HEK293T (cell line): Measurements from ENCODE around the gene AOPEP.

Experiments used
- CTCF ChIA-PET: fragments of 350-600 bp; formaldehyde crosslinking; extraction: SDS; loops from one replicate; lab custom pipeline; 2021; ENCODE audit warnings: antibody characterized with exemption, inconsistent platforms; lab: Yijun Ruan, JAX
- POLR2A ChIA-PET: fragments of 350-600 bp; formaldehyde crosslinking; extraction: SDS; loops from one replicate; lab custom pipeline; 2020; ENCODE audit warnings: antibody characterized with exemption, inconsistent platforms; lab: Yijun Ruan, JAX
- DNase-seq: peaks from one replicate; pipeline ENCODE4 v3.0.0; 2012; ENCODE audit warnings: mixed read lengths; ENCODE audit errors: extremely low spot score
- ARNT ChIP-seq: fragments of 450-650 bp; IDR thresholded peaks from 2 replicates; pipeline ENCODE4 v1.6.1; 2017; ENCODE audit warnings: mild to moderate bottlenecking
- BHLHE40 ChIP-seq: fragments of 450-650 bp; IDR thresholded peaks from 2 replicates; pipeline ENCODE4 v1.6.1; 2016; ENCODE audit warnings: mild to moderate bottlenecking, moderate library complexity, borderline replicate concordance
- CTBP1 ChIP-seq: fragments of 450-650 bp; IDR thresholded peaks from 2 replicates; pipeline ENCODE4 v1.6.1; 2016; ENCODE audit warnings: borderline replicate concordance
- ELF4 ChIP-seq: fragments of 450-650 bp; IDR thresholded peaks from 2 replicates; pipeline ENCODE4 v1.6.1; 2017; ENCODE audit warnings: antibody characterized with exemption
- FOXA1 ChIP-seq: fragments of 450-650 bp; IDR thresholded peaks from 2 replicates; pipeline ENCODE4 v1.6.1; 2016; ENCODE audit warnings: mild to moderate bottlenecking
- FOXK2 ChIP-seq: fragments of 450-650 bp; IDR thresholded peaks from 2 replicates; pipeline ENCODE4 v1.6.1; 2016; ENCODE audit warnings: mild to moderate bottlenecking
- FOXM1 ChIP-seq: fragments of 450-650 bp; IDR thresholded peaks from 2 replicates; pipeline ENCODE4 v1.6.1; 2017; ENCODE audit warnings: mild to moderate bottlenecking, borderline replicate concordance
- HDGF ChIP-seq: fragments of 450-650 bp; IDR thresholded peaks from 2 replicates; pipeline ENCODE4 v1.6.1; 2017; ENCODE audit warnings: antibody characterized with exemption, borderline replicate concordance
- L3MBTL2 ChIP-seq: fragments of 450-650 bp; conservative IDR thresholded peaks from 2 replicates; pipeline ENCODE4 v1.6.1; 2016; ENCODE audit warnings: mild to moderate bottlenecking
- LEF1 ChIP-seq: fragments of 450-650 bp; IDR thresholded peaks from 2 replicates; pipeline ENCODE4 v1.6.1; 2017; ENCODE audit warnings: mild to moderate bottlenecking, borderline replicate concordance
- NFRKB ChIP-seq: fragments of 450-650 bp; IDR thresholded peaks from 2 replicates; pipeline ENCODE4 v1.6.1; 2016; ENCODE audit warnings: mild to moderate bottlenecking, moderate library complexity
- SP1 ChIP-seq: fragments of 450-650 bp; IDR thresholded peaks from 2 replicates; pipeline ENCODE4 v1.6.1; 2017
- SUZ12 ChIP-seq: fragments of 450-650 bp; IDR thresholded peaks from 2 replicates; pipeline ENCODE4 v1.6.1; 2016; ENCODE audit warnings: mild to moderate bottlenecking
- TARDBP ChIP-seq: fragments of 450-650 bp; IDR thresholded peaks from 2 replicates; pipeline ENCODE4 v1.6.1; 2016
- ZNF384 ChIP-seq: fragments of 450-650 bp; IDR thresholded peaks from 2 replicates; pipeline ENCODE4 v1.6.1; 2016
- TF ChIP-seq, protein P1 (sequence below): fragments of 450-650 bp; IDR thresholded peaks from 2 replicates; pipeline ENCODE4 v1.6.1; 2016

AOPEP gene

GRCh38 chr9:94736759-94737158 is 10.3 kb downstream of the AOPEP start:
- TF ChIP-seq ELF4, result no peak
- TF ChIP-seq SP1, result no peak
- no peak for TF ChIP-seq ARNT
- TF ChIP-seq LEF1, result no peak
- no peak for TF ChIP-seq TARDBP
- no peak for TF ChIP-seq CTBP1
- TF ChIP-seq ZNF384, result no peak
- TF ChIP-seq, protein P1, sequence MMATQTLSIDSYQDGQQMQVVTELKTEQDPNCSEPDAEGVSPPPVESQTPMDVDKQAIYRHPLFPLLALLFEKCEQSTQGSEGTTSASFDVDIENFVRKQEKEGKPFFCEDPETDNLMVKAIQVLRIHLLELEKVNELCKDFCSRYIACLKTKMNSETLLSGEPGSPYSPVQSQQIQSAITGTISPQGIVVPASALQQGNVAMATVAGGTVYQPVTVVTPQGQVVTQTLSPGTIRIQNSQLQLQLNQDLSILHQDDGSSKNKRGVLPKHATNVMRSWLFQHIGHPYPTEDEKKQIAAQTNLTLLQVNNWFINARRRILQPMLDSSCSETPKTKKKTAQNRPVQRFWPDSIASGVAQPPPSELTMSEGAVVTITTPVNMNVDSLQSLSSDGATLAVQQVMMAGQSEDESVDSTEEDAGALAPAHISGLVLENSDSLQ, result no peak
- TF ChIP-seq FOXA1, result no peak
- no peak for TF ChIP-seq NFRKB
- no peak for TF ChIP-seq L3MBTL2
- no peak for TF ChIP-seq SUZ12
- TF ChIP-seq HDGF, result no peak
- ChIA-PET POLR2A (no interaction called here), CTCF (interaction anchor here (0.6 to 0.8 kb wide), 2 partner anchors 57 to 68 kb away, joined by 3 to 4 read pairs; no protein-coding TSS in a partner anchor)
- no peak for DNase-seq

DNA sequence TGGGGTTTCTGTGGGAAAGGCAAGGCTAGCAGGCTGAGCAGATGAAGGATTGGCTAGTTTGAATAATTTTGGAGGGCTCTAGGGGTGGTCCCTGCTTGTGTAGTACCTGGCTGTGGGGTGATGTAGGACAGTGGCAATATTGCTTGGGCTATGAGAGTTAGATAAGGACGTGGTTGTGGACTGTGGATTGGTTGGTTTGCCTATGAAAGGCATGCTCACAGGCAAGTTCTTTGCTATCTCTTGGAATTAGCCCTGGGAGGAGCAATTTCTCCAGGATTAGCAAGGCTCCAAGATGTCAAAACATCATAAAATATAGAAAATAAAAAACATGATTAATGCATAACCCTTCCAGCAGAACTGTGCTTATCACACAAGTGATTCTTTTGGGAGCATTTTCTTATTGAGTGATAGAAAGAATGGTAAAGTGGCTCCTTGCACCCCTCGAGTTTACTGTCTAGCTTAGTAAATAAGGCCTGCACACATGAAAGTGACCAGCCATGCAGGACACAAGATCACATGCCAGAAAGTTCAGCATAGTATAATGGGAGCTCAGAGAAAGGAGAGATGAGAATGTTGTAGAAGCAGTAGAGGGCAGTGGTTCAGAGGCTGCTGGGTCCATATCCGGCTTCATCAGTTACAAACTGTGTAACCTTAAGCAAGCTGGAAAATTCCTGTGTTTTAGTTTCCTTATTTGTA is 13.8 kb downstream of the AOPEP start:
- ChIA-PET CTCF (no interaction called here), POLR2A (no interaction called here)
- TF ChIP-seq ELF4, result no peak
- no peak for TF ChIP-seq HDGF
- TF ChIP-seq, protein P1, result no peak
- no peak for TF ChIP-seq FOXK2
- TF ChIP-seq LEF1, result no peak
- no peak for TF ChIP-seq NFRKB
- TF ChIP-seq CTBP1, result no peak
- TF ChIP-seq FOXM1, result no peak
- TF ChIP-seq ARNT, result no peak
- no peak for TF ChIP-seq SUZ12
- TF ChIP-seq BHLHE40, result no peak
- TF ChIP-seq TARDBP, result no peak
- no peak for TF ChIP-seq L3MBTL2
- TF ChIP-seq FOXA1, result no peak
- no peak for TF ChIP-seq SP1
- no peak for TF ChIP-seq ZNF384

DNA sequence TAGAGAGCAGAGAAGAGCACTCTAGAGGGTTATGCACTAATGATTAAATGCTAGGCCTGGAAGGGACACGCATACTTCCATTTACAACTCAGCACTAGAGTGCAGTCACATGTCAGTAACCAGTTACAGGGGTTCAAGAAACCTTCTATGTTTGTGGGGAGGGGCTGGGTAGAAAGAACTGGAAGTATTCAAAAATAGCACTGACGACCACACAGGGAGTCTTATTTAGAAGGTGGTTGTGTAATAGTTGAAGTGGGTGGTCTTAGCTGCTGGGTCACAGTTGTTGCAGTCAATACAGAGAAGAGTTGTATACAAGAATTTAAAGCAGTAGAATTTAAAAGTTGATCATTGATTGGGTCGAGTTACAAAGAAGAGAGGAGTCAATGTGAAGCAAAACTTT is 15.4 kb downstream of the AOPEP start:
- ChIA-PET CTCF (no interaction called here), POLR2A (no interaction called here)
- DNase-seq, result no peak
- TF ChIP-seq HDGF (no peak), FOXA1 (no peak), ARNT (no peak), CTBP1 (no peak), SUZ12 (no peak), BHLHE40 (no peak), NFRKB (no peak), ZNF384 (no peak), ELF4 (no peak), FOXK2 (no peak), TARDBP (no peak), L3MBTL2 (no peak), LEF1 (no peak), FOXM1 (no peak), SP1 (no peak)
- TF ChIP-seq, protein P1, result no peak

More for the DNA sequence above, 13.8 kb downstream of the AOPEP start:
- DNase-seq, result no peak

DNA sequence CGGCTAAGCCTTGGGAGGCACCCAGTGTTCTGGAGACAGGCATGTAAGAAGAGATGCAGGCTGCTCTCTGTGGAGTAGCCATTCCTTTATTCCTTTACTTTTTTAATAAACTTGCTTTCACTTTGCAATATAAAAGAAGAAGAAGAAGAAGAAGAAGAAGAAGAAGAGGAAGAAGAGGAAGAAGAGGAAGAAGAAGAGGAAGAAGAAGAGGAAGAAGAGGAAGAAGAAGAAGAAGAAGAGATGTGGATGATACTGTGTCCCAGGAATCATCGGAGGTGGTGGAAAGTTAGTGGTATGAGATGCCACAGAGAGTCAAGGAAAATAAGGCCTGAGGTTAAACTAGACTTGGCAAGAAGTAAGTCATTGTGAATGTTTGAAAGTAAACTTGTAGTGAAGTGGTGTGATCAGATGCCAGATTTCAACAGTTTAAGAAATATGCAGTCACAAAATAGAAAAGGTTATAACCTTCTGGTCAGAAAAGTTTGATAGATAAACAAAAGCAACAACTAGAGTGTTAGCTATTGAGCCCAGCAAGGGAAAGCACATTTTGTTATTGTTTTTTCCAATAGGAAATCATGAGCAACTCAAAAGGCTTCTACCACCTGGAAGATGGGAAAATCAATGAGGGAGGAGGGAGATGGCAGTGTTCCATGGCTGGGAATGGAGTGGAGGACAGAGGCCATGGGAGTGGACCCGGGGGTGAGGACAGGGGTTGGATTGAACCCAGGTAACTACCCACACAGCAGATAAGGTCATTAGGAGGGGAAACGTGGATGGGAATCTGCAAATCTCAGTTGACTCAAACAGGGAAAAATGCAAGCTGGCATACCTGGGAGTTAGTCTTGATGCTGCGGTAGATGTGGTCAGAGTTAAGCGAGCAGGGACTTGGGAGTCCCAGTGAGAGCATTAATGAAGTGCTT is 16.8 kb downstream of the AOPEP start:
- ChIA-PET POLR2A (no interaction called here), CTCF (interaction anchor here (0.6 kb wide), 1 partner anchor 10 kb away, joined by 3 read pairs; no protein-coding TSS in a partner anchor)
- TF ChIP-seq FOXM1, result no peak
- DNase-seq, result no peak

DNA sequence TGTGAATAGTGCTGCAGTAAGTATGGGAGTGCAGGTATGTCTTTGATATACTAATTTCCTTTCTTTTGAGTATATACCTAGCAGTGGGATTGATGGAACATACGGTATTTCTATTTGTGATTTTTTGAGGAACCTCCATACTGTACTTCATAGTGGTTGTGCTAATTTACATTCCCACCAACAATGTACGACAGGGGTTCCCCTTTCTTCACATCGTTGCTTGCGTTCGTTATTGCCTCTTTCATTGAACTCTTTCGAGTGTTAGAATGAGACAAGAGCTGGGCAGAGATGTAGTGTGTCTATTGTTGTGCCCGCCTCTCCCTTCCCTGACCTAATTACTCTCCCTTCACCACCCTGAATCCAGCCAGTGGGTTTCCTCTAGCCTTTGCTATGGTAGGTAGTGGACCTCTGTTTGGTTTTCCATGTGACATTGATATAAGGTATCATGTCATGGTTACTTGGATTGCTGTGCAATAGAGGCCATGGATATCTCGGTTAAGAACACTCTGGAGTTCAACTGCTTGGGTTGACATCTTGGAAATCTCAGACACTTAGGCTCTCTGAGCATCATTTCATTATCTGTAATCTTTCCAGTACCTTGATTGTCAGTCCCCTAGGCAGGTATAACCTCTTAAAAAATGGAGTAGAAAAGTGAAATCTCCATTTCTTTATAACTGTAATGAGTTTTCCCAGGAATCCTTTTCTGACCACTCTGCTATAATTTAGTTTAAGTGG is 19.5 kb downstream of the AOPEP start:
- no peak for DNase-seq
- CTCF ChIA-PET, result no interaction called here
- POLR2A ChIA-PET, result no interaction called here
- no peak for TF ChIP-seq ARNT
- TF ChIP-seq, protein P1, result no peak
- TF ChIP-seq SUZ12, result no peak
- no peak for TF ChIP-seq FOXK2
- TF ChIP-seq BHLHE40, result no peak
- TF ChIP-seq TARDBP, result no peak
- TF ChIP-seq FOXA1, result no peak
- TF ChIP-seq ZNF384, result no peak
- TF ChIP-seq SP1, result no peak
- TF ChIP-seq ELF4, result no peak
- no peak for TF ChIP-seq CTBP1
- TF ChIP-seq NFRKB, result no peak
- no peak for TF ChIP-seq LEF1
